ENCODE measurements around the gene SFMBT2.
A peak's percentile ranks its signal among the peaks of the same experiment; 100 is the strongest.

Gene SFMBT2

DNA sequence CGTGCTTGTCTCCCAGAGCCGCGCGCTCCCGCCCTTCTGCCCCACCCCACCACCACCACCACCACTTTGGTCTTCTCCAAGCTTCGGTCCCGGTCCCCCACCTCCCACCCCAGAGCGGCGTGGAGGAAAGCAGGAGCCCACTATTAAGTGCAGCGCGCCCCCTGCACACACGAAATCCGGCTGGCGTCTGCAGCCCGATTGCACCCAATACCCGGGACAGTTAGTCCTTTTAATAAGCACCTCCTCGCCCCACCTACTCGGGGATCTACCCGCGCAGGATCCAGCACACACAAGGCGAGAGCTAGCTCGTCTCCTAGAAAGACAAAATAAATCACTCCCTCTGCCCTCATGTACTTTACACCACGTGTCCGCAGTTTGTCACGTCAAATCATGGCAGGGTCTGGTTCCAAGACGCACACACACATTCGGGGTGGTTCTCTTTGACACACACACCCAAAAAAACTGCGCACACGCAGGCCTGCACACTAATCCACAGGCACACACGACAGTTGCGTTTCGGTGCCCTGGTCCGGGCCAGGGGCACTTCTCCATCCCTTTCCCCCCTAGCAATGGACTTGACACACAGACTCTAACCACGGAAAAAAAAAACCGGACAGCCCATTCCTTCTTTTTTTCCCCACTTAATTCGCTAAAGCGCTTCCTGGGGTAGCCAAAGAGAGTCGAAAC is 1.6 kb downstream of the SFMBT2 start:
- peaks cover 0 to 56% (median 52%) of the 10 kb centered on the region in 4 experiments for H3K4me1 ChIP-seq (ENCODE audit: control extremely low read depth in 1 of 4, control insufficient read depth in 4 of 4, insufficient read depth in 4 of 4, low read length in 3 of 4)
- under 1% methylated on average over 27 of the region's 38 CpGs for WGBS (ENCODE audit: insufficient coverage)
- H3K4me3 ChIP-seq (ENCODE audit: control insufficient read depth in 1 of 7, extremely low read depth in 1 of 7, insufficient read depth in 4 of 7, low read depth in 2 of 7, low read length in 6 of 7), result peak overlapping the region; percentile 39 to 90 (median 79)
- peak overlapping the region in 1 of 2 experiments; percentile 70 for H3K27ac ChIP-seq (ENCODE audit: insufficient read depth in 1 of 2, low read depth in 1 of 2, low read length in 2 of 2, poor library complexity in 1 of 2, severe bottlenecking in 2 of 2)
- ChIA-PET POLR2A (interaction anchor here (0.6 kb wide), 1 partner anchor 35 kb away, joined by 4 read pairs; no protein-coding TSS in a partner anchor), CTCF (interaction anchor here (0.8 to 1.5 kb wide), 12 partner anchors 12 to 739 kb away, joined by 3 to 8 read pairs (median 3); no protein-coding TSS in a partner anchor)
- DNase-seq, result peak in 2 of 3 donors; percentile 63 to 75
- H3K9me3 ChIP-seq (ENCODE audit: control extremely low read depth in 1 of 5, control insufficient read depth in 4 of 5, insufficient read depth in 2 of 5, low read depth in 1 of 5, low read length in 4 of 5), result no peaks in the 10 kb centered on the region
- peaks cover 5 to 40% (median 17%) of the 10 kb centered on the region in 5 experiments for H3K27me3 ChIP-seq (replicated peaks in 2 of 5; ENCODE audit: control insufficient read depth in 4 of 5, insufficient read depth in 5 of 5, low read length in 4 of 5)
- peaks cover 0 to 3% (median 0%) of the 10 kb centered on the region in 4 experiments for H3K36me3 ChIP-seq (ENCODE audit: control insufficient read depth in 4 of 4, insufficient read depth in 4 of 4, low read length in 3 of 4)

DNA sequence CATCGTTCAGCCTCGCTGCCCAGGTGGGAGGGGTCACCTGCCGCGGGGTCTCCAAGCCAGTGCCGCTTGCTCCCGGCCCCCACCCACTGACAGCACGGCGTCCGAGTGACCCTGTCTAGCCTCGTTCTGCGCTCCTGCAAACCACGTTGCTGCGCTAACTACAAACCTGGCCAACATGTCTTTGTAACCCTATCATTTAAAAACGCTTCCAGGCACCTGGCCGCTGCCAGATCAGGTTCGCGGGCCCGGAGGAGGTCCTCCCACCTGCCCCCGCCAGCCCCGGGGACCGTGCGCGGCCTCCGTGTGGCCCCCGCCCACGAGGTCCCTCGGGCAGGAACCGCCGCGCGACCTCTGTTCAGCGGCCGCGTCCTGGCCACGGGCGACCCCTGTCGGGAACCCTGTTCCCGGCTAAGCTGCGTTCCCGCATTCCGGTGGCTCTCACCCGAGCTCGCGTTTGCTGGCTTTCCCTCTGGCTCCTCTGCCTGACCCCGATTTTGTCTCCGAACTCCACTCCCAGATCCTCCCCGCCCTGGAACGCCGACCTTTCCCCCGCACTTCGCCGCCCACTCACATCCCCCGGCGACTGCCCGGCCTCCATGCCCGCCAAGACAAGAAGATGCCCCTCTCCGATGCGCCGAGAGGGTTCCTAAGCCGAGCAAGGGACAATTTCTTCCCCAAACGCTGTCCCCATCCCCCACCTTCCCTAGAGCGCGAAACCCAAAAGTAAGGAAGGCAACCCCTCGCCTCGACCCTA is 2.4 kb downstream of the SFMBT2 start:
- DNase-seq, result peak; percentile 50 to 63 (median 51)
- peaks cover 0 to 3% (median 0%) of the 10 kb centered on the region in 4 experiments for H3K36me3 ChIP-seq (ENCODE audit: control insufficient read depth in 4 of 4, insufficient read depth in 4 of 4, low read length in 3 of 4)
- H3K4me3 ChIP-seq (ENCODE audit: control insufficient read depth in 1 of 7, extremely low read depth in 1 of 7, insufficient read depth in 4 of 7, low read depth in 2 of 7, low read length in 6 of 7), result peak overlapping the region in 6 of 7 experiments; percentile 54 to 90 (median 77)
- POLR2A ChIA-PET, result no interaction called here
- under 1% methylated on average over 65 of the region's 65 CpGs for WGBS (ENCODE audit: insufficient coverage)
- H3K4me1 ChIP-seq (ENCODE audit: control extremely low read depth in 1 of 4, control insufficient read depth in 4 of 4, insufficient read depth in 4 of 4, low read length in 3 of 4), result peaks cover 0 to 56% (median 52%) of the 10 kb centered on the region in 4 experiments
- H3K9me3 ChIP-seq (ENCODE audit: control extremely low read depth in 1 of 5, control insufficient read depth in 4 of 5, insufficient read depth in 2 of 5, low read depth in 1 of 5, low read length in 4 of 5), result no peaks in the 10 kb centered on the region
- no peak overlapping the region for H3K27ac ChIP-seq (ENCODE audit: insufficient read depth in 1 of 2, low read depth in 1 of 2, low read length in 2 of 2, poor library complexity in 1 of 2, severe bottlenecking in 2 of 2)
- CTCF ChIA-PET, result interaction anchor here (0.8 to 1.5 kb wide), 8 partner anchors 11 to 521 kb away, joined by 3 to 8 read pairs (median 3); no protein-coding TSS in a partner anchor
- H3K27me3 ChIP-seq (replicated peaks in 2 of 5; ENCODE audit: control insufficient read depth in 4 of 5, insufficient read depth in 5 of 5, low read length in 4 of 5), result peaks cover 3 to 33% (median 14%) of the 10 kb centered on the region in 5 experiments

DNA sequence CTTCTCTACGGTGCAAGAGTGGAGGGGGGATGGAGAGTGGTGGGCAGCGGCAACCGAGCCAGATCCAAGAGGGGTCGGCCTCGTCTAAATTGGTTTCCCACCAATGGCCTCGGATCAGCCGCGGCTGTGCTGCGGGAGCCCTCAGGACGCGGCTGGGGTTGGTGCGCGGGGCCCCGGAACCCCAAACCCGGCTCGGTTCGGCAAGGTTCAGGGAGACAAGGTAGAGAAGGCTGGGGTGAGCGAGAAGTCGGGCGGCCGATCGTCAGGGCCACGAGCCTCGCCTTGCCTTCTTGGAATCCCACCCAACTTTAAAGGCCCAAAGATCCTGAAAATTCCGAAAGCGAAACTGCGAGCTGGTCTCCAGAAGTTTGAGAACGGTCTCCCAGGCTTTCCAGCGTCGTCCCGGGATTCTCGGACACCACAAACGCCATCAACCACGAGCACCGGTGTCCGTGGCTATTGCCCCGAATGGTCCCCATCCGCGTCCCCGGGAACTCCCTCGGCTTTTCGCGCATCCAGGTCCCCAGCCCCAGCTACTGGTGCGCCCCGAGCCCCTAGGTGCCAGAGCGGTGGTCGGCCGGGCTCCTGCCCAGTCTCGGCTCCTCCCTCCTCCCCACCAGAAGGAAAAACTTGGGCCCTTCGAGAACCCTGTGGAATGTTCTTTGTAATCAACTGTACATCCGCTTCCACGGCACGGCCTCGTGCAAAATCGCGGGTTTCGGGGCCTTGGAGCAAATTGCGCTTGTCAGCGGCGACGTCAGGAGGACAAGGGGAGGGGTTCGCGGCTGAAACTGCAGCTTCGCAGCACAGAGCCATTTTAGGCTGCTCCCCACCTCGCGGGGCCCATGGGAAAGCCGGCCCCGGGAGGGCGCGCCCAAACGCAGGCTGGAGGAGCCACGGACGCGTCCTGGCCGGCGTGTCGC is 3.2 kb downstream of the SFMBT2 start:
- H3K9me3 ChIP-seq (ENCODE audit: control extremely low read depth in 1 of 5, control insufficient read depth in 4 of 5, insufficient read depth in 2 of 5, low read depth in 1 of 5, low read length in 4 of 5), result no peaks in the 10 kb centered on the region
- peak; percentile 65 to 87 (median 83) for DNase-seq
- ChIA-PET CTCF (interaction anchor here (0.6 to 1.0 kb wide), 6 partner anchors 121 to 521 kb away, joined by 3 to 7 read pairs (median 3); no protein-coding TSS in a partner anchor), POLR2A (no interaction called here)
- WGBS (ENCODE audit: insufficient coverage), result 5% methylated on average over 51 of the region's 77 CpGs
- peaks cover 0 to 3% (median 0%) of the 10 kb centered on the region in 4 experiments for H3K36me3 ChIP-seq (ENCODE audit: control insufficient read depth in 4 of 4, insufficient read depth in 4 of 4, low read length in 3 of 4)
- H3K27ac ChIP-seq (ENCODE audit: insufficient read depth in 1 of 2, low read depth in 1 of 2, low read length in 2 of 2, poor library complexity in 1 of 2, severe bottlenecking in 2 of 2), result no peak overlapping the region
- H3K27me3 ChIP-seq (replicated peaks in 2 of 5; ENCODE audit: control insufficient read depth in 4 of 5, insufficient read depth in 5 of 5, low read length in 4 of 5), result peaks cover 0 to 24% (median 8%) of the 10 kb centered on the region in 5 experiments
- H3K4me3 ChIP-seq (ENCODE audit: control insufficient read depth in 1 of 7, extremely low read depth in 1 of 7, insufficient read depth in 4 of 7, low read depth in 2 of 7, low read length in 6 of 7), result peak overlapping the region; percentile 11 to 90 (median 75)
- H3K4me1 ChIP-seq (ENCODE audit: control extremely low read depth in 1 of 4, control insufficient read depth in 4 of 4, insufficient read depth in 4 of 4, low read length in 3 of 4), result peaks cover 0 to 51% (median 47%) of the 10 kb centered on the region in 4 experiments

DNA sequence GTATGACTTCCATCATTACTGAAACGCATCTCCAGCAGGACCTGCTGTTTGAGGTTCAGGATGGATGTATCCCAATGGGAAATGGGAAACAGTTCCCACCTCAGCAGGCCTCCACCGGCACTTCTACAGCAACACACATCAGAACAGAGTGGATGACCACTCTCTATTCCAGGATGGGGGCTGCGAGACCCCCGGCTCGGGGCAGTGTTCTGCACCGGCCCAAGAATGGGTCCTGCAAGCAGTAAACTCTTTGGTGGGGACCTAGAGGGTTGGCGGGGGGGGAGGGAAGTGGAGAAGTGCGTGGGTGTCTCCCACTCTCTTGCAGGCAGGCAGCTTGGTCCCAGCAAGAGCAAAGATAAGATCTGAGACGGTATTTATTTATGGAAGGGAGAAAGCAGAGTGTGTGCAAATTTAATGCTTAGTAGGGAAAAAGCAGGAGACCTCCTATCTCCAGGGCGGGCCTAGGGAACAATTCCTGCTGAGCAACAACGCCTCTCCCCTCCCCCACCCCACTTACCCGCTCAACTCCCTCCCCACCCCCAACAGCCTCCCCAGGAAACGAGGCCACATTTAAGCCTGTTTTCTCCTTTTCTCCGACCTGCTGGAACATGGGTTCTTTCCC is 4.0 kb downstream of the SFMBT2 start:
- WGBS (ENCODE audit: insufficient coverage), result 80% methylated on average over 2 of the region's 14 CpGs
- Histone ChIP-seq H3K36me3 (ENCODE audit: control insufficient read depth in 4 of 4, insufficient read depth in 4 of 4, low read length in 3 of 4) (peaks cover 0 to 3% (median 0%) of the 10 kb centered on the region in 4 experiments), H3K27ac (ENCODE audit: insufficient read depth in 1 of 2, low read depth in 1 of 2, low read length in 2 of 2, poor library complexity in 1 of 2, severe bottlenecking in 2 of 2) (no peak overlapping the region), H3K4me1 (ENCODE audit: control extremely low read depth in 1 of 4, control insufficient read depth in 4 of 4, insufficient read depth in 4 of 4, low read length in 3 of 4) (peaks cover 0 to 44% (median 39%) of the 10 kb centered on the region in 4 experiments), H3K4me3 (ENCODE audit: control insufficient read depth in 1 of 7, extremely low read depth in 1 of 7, insufficient read depth in 4 of 7, low read depth in 2 of 7, low read length in 6 of 7) (peak overlapping the region in 5 of 7 experiments; percentile 54 to 90 (median 79)), H3K9me3 (ENCODE audit: control extremely low read depth in 1 of 5, control insufficient read depth in 4 of 5, insufficient read depth in 2 of 5, low read depth in 1 of 5, low read length in 4 of 5) (no peaks in the 10 kb centered on the region), H3K27me3 (replicated peaks in 2 of 5; ENCODE audit: control insufficient read depth in 4 of 5, insufficient read depth in 5 of 5, low read length in 4 of 5) (peaks cover 0 to 16% (median 4%) of the 10 kb centered on the region in 5 experiments)
- ChIA-PET POLR2A (no interaction called here), CTCF (no interaction called here)
- no peak for DNase-seq

DNA sequence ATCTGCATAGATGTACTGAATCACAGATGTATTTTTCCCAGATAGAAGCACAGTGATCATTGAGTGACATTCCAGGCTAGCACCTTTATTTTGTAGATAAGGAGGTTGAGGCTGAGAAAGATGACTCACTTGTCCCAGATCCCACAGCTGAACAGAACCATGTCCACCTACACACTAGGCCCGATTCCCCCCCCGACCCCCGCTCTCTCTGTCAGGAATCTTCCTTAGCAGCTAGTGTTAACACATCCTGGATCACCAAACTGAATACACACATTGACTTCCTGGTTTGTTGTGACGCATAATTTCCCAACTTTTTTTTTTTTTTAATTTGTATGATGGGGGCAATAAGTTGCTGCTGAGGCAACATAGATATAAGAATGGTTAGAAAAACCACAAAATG is 5.2 kb downstream of the SFMBT2 start:
- ChIA-PET POLR2A (interaction anchor here (0.6 kb wide), 1 partner anchor 724 kb away, joined by 5 read pairs; no protein-coding TSS in a partner anchor), CTCF (no interaction called here)
- DNase-seq, result no peak
- Histone ChIP-seq H3K27ac (ENCODE audit: insufficient read depth in 1 of 2, low read depth in 1 of 2, low read length in 2 of 2, poor library complexity in 1 of 2, severe bottlenecking in 2 of 2) (no peak overlapping the region), H3K9me3 (ENCODE audit: control extremely low read depth in 1 of 5, control insufficient read depth in 4 of 5, insufficient read depth in 2 of 5, low read depth in 1 of 5, low read length in 4 of 5) (no peaks in the 10 kb centered on the region), H3K4me3 (ENCODE audit: control insufficient read depth in 1 of 7, extremely low read depth in 1 of 7, insufficient read depth in 4 of 7, low read depth in 2 of 7, low read length in 6 of 7) (no peak overlapping the region), H3K4me1 (ENCODE audit: control extremely low read depth in 1 of 4, control insufficient read depth in 4 of 4, insufficient read depth in 4 of 4, low read length in 3 of 4) (peaks cover 0 to 36% (median 30%) of the 10 kb centered on the region in 4 experiments), H3K36me3 (ENCODE audit: control insufficient read depth in 4 of 4, insufficient read depth in 4 of 4, low read length in 3 of 4) (peaks cover 0 to 3% (median 0%) of the 10 kb centered on the region in 4 experiments), H3K27me3 (replicated peaks in 2 of 5; ENCODE audit: control insufficient read depth in 4 of 5, insufficient read depth in 5 of 5, low read length in 4 of 5) (peaks cover 0 to 10% (median 0%) of the 10 kb centered on the region in 5 experiments)
- WGBS (ENCODE audit: insufficient coverage), result no CpG with 5 or more reads among the region's 4 CpGs

DNA sequence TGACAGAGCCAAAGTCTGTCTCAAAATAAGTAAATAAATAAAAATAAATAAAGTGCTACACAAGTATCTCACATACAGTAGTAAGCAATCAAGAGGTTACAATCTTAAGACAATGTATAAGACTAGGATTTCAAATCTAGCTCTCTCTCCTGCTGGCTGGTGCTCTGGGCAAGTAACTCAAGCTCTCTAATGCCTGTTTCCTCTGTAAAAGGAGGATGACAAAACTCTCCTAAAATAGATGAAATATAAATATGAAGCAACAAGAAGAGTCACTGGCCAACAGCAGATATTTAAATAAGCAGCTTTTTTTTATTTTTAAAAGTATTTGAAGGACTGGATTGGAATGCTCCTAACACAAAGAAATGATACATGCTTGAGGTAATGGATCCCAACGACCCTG is 7.2 kb downstream of the SFMBT2 start:
- peaks cover 0 to 6% (median 0%) of the 10 kb centered on the region in 5 experiments for H3K27me3 ChIP-seq (replicated peaks in 2 of 5; ENCODE audit: control insufficient read depth in 4 of 5, insufficient read depth in 5 of 5, low read length in 4 of 5)
- no peak overlapping the region for H3K27ac ChIP-seq (ENCODE audit: insufficient read depth in 1 of 2, low read depth in 1 of 2, low read length in 2 of 2, poor library complexity in 1 of 2, severe bottlenecking in 2 of 2)
- no peaks in the 10 kb centered on the region for H3K9me3 ChIP-seq (ENCODE audit: control extremely low read depth in 1 of 5, control insufficient read depth in 4 of 5, insufficient read depth in 2 of 5, low read depth in 1 of 5, low read length in 4 of 5)
- no CpG with 5 or more reads among the region's 1 CpG for WGBS (ENCODE audit: insufficient coverage)
- peaks cover 0 to 21% (median 17%) of the 10 kb centered on the region in 4 experiments for H3K4me1 ChIP-seq (ENCODE audit: control extremely low read depth in 1 of 4, control insufficient read depth in 4 of 4, insufficient read depth in 4 of 4, low read length in 3 of 4)
- ChIA-PET CTCF (interaction anchor here (1.2 to 1.6 kb wide), 2 partner anchors 185 to 483 kb away, joined by 4 to 5 read pairs; no protein-coding TSS in a partner anchor), POLR2A (no interaction called here)
- peaks cover 0 to 11% (median 1%) of the 10 kb centered on the region in 4 experiments for H3K36me3 ChIP-seq (ENCODE audit: control insufficient read depth in 4 of 4, insufficient read depth in 4 of 4, low read length in 3 of 4)
- DNase-seq, result no peak
- H3K4me3 ChIP-seq (ENCODE audit: control insufficient read depth in 1 of 7, extremely low read depth in 1 of 7, insufficient read depth in 4 of 7, low read depth in 2 of 7, low read length in 6 of 7), result no peak overlapping the region

Data from common myeloid progenitor, CD34-positive (primary cell).